Spleen (tissue), 11 donors: ENCODE results near the gene VPREB3. TPM values are rescaled to one million over a fixed set of nuclear protein-coding genes. Genes with fewer than 3 reads are reported as not detected.

Source experiments
- DNase-seq: peaks from one replicate; pipeline ENCODE4 v3.0.0-alpha.2; 2020
- H3K27ac ChIP-seq, 8 donors: fragments of 200-600 bp; sonication (generic) in 7 of 8; 1 replicate in 4 of 8; 2 replicates in 4 of 8; pipeline versions ENCODE4 v1.5.0 to v1.8.0; 2016 to 2021; ENCODE audit warnings: inconsistent platforms in 4 of 8, mild to moderate bottlenecking in 4 of 8, moderate library complexity in 1 of 8
- H3K27me3 ChIP-seq, 7 donors: fragments of 200-600 bp; sonication (generic) in 6 of 7; replicated peaks in 1 of 7; 1 replicate in 4 of 7; 2 replicates in 3 of 7; pipeline versions ENCODE4 v1.5.0 to v1.8.0; 2016 to 2021; ENCODE audit warnings: inconsistent platforms in 3 of 7, mild to moderate bottlenecking in 1 of 7
- H3K36me3 ChIP-seq, 6 donors: fragments of 200-600 bp; sonication (generic) in 5 of 6; 1 replicate in 4 of 6; 2 replicates in 2 of 6; pipeline versions ENCODE4 v1.5.0 to v1.8.0; 2016 to 2021; ENCODE audit warnings: inconsistent platforms in 2 of 6
- H3K4me1 ChIP-seq, 6 donors: fragments of 200-600 bp; sonication (generic) in 5 of 6; 1 replicate in 3 of 6; 2 replicates in 3 of 6; pipeline versions ENCODE4 v1.5.0 to v1.8.0; 2016 to 2021; ENCODE audit warnings: inconsistent platforms in 3 of 6
- H3K4me3 ChIP-seq, 8 donors: fragments of 200-600 bp; sonication (generic) in 7 of 8; 1 replicate in 4 of 8; 2 replicates in 4 of 8; pipeline versions ENCODE4 v1.5.0 to v1.8.0; 2016 to 2021; ENCODE audit warnings: inconsistent platforms in 4 of 8, mild to moderate bottlenecking in 4 of 8, moderate library complexity in 2 of 8
- H3K9me3 ChIP-seq, 8 donors: fragments of 200-600 bp; sonication (generic) in 7 of 8; 1 replicate in 4 of 8; 2 replicates in 4 of 8; pipeline versions ENCODE4 v1.5.0 to v1.8.0; 2016 to 2021; ENCODE audit warnings: inconsistent platforms in 4 of 8
- POLR2A ChIP-seq, 3 donors: fragments of 450-650 bp; IDR thresholded peaks; one replicate each; pipeline ENCODE4 v1.5.1; 2017; ENCODE audit warnings: antibody characterized with exemption in 3 of 3, mild to moderate bottlenecking in 1 of 3
- POLR2AphosphoS5 ChIP-seq, 3 donors: sonication (generic); formaldehyde crosslinking; IDR thresholded peaks; one replicate each; pipeline ENCODE4 v1.5.1; 2017; ENCODE audit warnings: antibody characterized with exemption in 3 of 3
- WGBS, 5 donors: extraction: QIAGEN DNeasy Blood & Tissue Kit in 3 of 5; methylation state at CpG; one replicate each; pipeline versions ENCODE4 v1.1.5 to v1.1.7; 2013 to 2018; 5-methylcytosine and 5-hydroxymethylcytosine counted together
- intact Hi-C: fragments of 100-400 bp; cut with DNase I; formaldehyde crosslinking; loops from one replicate; pipeline ENCODE4 v1.15.0; 2023; ENCODE audit warnings: low total_unique reads
- polyA plus RNA-seq, 3 donors: library from polyadenylated mRNA; stranded (reverse); fragments of 200-250 nt; gene quantifications; one replicate each; pipeline ENCODE4 v1.2.1, GENCODE V29; 2013
- total RNA-seq, 7 donors: library from RNA; depleted of rRNA in 3 of 7; stranded (reverse); fragments of >200 nt in 3 of 7; fragmentation: NEBNext Ultra II Directional in 4 of 7; extraction: Animal tissue kit (Norgen Biotek cat#: 25700) in 4 of 7; gene quantifications; one replicate each; pipeline versions ENCODE4 v1.1.0 to v1.2.1, GENCODE V29; 2016 to 2021
- TF ChIP-seq, protein P1 (sequence below), 11 experiments: fragments of 200-600 bp in 7 of 11; fragments of 450-650 bp in 4 of 11; sonication (generic) in 4 of 11; IDR thresholded peaks in 8 of 11; conservative IDR thresholded peaks in 3 of 11; 1 replicate in 7 of 11; 2 replicates in 4 of 11; pipeline versions ENCODE4 v1.4.0 to v1.8.0; 2016 to 2021; ENCODE audit warnings: antibody characterized with exemption in 11 of 11, inconsistent platforms in 4 of 11, mild to moderate bottlenecking in 1 of 11
- donor health status: healthy with polysubstance abuse.
- donor health status: DM: no; HTN: no; CAD: no; lungs with moderate emphysema.
- donor health status: DM: no; HTN: no; CAD: no.
- donor health status: Bipolar disorder and iron deficiency.
- donor health status: healthy.
- donor health status: DM: no; HTN: no; CAD: no.
- donor health status: DM: yes; HTN: yes; CAD: no.

The VPREB3 gene
- total and polyA plus RNA-seq, 10 donors = 24.9 to 472 (median 57.9) TPM

DNA sequence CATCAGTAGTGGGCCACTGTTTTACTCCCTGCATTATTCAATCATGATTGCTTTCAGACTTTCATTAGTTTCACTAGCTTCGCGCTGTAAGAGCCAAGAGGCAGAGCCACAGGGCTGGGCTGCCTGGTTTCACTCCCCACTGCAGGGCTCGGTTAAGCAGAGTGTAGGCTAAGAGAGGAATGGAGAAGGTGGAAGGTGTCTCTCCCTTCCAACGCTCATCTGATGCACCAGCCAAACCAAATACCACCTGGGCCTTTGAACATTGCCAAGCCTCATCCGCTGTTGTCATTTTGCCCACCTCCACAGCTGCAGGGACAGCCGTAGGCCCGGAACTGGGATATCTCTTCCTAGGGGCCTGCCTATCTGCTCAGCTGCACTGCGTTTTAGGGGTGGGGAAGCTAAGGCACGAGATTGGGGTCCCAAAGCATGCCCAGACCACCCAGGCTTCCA lies 32.1 kb upstream of the VPREB3 start:
- TF ChIP-seq POLR2AphosphoS5 (IDR thresholded peaks at IDR 0.05) (no peak), POLR2A (IDR thresholded peaks at IDR 0.05) (no peak)
- TF ChIP-seq, protein P1, sequence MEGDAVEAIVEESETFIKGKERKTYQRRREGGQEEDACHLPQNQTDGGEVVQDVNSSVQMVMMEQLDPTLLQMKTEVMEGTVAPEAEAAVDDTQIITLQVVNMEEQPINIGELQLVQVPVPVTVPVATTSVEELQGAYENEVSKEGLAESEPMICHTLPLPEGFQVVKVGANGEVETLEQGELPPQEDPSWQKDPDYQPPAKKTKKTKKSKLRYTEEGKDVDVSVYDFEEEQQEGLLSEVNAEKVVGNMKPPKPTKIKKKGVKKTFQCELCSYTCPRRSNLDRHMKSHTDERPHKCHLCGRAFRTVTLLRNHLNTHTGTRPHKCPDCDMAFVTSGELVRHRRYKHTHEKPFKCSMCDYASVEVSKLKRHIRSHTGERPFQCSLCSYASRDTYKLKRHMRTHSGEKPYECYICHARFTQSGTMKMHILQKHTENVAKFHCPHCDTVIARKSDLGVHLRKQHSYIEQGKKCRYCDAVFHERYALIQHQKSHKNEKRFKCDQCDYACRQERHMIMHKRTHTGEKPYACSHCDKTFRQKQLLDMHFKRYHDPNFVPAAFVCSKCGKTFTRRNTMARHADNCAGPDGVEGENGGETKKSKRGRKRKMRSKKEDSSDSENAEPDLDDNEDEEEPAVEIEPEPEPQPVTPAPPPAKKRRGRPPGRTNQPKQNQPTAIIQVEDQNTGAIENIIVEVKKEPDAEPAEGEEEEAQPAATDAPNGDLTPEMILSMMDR (IDR thresholded peaks at IDR 0.05 in 8 of 11, conservative IDR thresholded peaks at IDR 0.05 in 3 of 11) = no peak
- Histone ChIP-seq H3K27ac (peak overlapping the region; percentile 96 to 100 (median 99)), H3K4me3 (peak overlapping the region in 6 of 8 donors; percentile 63 to 93 (median 76)), H3K36me3 (peaks cover 0 to 23% (median under 1%) of the 10 kb centered on the region in 6 donors), H3K9me3 (no peaks in the 10 kb centered on the region), H3K4me1 (peaks cover 16 to 75% (median 43%) of the 10 kb centered on the region in 6 donors), H3K27me3 (no peaks in the 10 kb centered on the region)
- DNase-seq = no peak
- intact Hi-C loops = loop anchor here (5.0 kb wide), 1 partner anchor 69 kb away; no protein-coding TSS in a partner anchor
- 55 to 73% (median 66%) methylated on average over 8 to 9 of the region's 9 CpGs for WGBS, 5 donors

DNA sequence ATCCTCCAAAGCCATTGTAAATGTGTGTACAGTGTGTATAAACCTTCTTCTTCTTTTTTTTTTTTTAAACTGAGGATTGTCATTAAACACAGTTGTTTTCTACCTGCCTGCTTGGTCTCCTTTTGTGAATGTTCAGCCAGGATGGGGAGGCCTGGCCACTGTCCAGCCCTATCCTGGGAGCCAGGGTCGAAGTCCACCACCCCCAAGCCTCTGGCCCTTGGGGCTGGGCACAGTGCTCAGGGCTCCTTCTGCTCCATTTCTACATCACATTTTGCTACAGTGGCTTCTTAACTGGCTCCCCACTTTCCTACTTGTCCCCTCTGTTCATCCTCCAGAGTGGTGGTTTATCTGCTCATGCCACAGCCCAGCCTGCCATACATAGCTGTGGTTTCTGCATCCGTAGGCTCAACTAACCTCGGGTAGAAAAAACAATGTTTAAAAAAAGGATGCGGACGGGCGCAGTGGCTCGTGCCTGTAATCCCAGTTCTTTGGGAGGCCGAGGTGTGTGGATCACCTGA lies 30.0 kb upstream of the VPREB3 start:
- peak overlapping the region in 1 of 8 donors; percentile 23 for H3K27ac ChIP-seq
- H3K4me3 ChIP-seq = no peak overlapping the region

DNA sequence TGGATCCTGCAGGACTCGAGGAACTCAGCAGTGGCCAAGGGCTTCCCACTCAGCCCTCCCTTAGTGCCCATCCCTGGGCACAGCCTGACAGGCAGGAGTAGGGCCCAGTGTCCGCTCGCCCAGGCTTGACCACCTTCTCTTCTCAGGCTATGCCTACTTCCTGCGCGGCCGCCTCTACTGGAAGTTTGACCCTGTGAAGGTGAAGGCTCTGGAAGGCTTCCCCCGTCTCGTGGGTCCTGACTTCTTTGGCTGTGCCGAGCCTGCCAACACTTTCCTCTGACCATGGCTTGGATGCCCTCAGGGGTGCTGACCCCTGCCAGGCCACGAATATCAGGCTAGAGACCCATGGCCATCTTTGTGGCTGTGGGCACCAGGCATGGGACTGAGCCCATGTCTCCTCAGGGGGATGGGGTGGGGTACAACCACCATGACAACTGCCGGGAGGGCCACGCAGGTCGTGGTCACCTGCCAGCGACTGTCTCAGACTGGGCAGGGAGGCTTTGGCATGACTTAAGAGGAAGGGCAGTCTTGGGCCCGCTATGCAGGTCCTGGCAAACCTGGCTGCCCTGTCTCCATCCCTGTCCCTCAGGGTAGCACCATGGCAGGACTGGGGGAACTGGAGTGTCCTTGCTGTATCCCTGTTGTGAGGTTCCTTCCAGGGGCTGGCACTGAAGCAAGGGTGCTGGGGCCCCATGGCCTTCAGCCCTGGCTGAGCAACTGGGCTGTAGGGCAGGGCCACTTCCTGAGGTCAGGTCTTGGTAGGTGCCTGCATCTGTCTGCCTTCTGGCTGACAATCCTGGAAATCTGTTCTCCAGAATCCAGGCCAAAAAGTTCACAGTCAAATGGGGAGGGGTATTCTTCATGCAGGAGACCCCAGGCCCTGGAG lies 29.3 kb upstream of the VPREB3 start:
- H3K27me3 ChIP-seq = no peaks in the 10 kb centered on the region
- H3K36me3 ChIP-seq = peaks cover 0 to under 1% (median 0%) of the 10 kb centered on the region in 6 donors
- TF ChIP-seq, protein P1 (IDR thresholded peaks at IDR 0.05 in 8 of 11, conservative IDR thresholded peaks at IDR 0.05 in 3 of 11) = no peak
- no peak for TF ChIP-seq POLR2AphosphoS5 (IDR thresholded peaks at IDR 0.05)
- no peak for TF ChIP-seq POLR2A (IDR thresholded peaks at IDR 0.05)
- intact Hi-C loops = no loop called here
- WGBS, 5 donors = 69 to 85% (median 78%) methylated on average over 10 to 15 of the region's 15 CpGs
- no peak for DNase-seq
- no peak overlapping the region for H3K4me3 ChIP-seq
- peak overlapping the region in 1 of 8 donors; percentile 23 for H3K27ac ChIP-seq
- H3K4me1 ChIP-seq = peaks cover 9 to 48% (median 20%) of the 10 kb centered on the region in 6 donors
- H3K9me3 ChIP-seq = no peaks in the 10 kb centered on the region

More for the DNA sequence above, 30.0 kb upstream of the VPREB3 start:
- Histone ChIP-seq H3K4me1 (peaks cover 14 to 55% (median 28%) of the 10 kb centered on the region in 6 donors), H3K9me3 (no peaks in the 10 kb centered on the region), H3K36me3 (peaks cover 0 to 6% (median 0%) of the 10 kb centered on the region in 6 donors), H3K27me3 (no peaks in the 10 kb centered on the region)
- TF ChIP-seq POLR2AphosphoS5 (IDR thresholded peaks at IDR 0.05) (no peak), POLR2A (IDR thresholded peaks at IDR 0.05) (no peak)
- TF ChIP-seq, protein P1 (IDR thresholded peaks at IDR 0.05 in 8 of 11, conservative IDR thresholded peaks at IDR 0.05 in 3 of 11) = no peak
- no peak for DNase-seq
- 35 to 51% (median 44%) methylated on average over 8 of the region's 8 CpGs for WGBS, 5 donors
- intact Hi-C loops = no loop called here

DNA sequence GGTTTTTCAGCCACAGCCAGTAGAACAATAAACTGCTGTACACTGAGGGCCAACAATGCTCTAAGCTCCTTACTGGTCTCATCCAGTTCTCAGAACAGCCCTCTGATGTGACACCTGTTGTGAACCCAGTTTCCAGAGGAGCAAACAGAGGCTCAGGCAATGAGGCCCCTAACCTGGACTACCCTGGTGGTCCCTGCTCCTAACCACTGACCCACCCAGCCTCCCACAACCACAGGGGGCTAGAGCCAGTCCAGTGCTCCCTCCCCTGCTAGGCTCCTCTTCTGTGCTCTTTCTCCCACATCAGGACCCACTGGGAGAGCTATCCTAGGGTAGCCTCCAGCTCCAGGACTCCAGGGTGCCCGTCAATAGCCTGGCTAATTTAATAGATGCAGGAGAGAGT lies 28.5 kb upstream of the VPREB3 start:
- Histone ChIP-seq H3K27me3 (no peaks in the 10 kb centered on the region), H3K36me3 (no peaks in the 10 kb centered on the region), H3K9me3 (no peaks in the 10 kb centered on the region), H3K27ac (no peak overlapping the region), H3K4me3 (no peak overlapping the region), H3K4me1 (peaks cover under 1 to 40% (median 12%) of the 10 kb centered on the region in 6 donors)
- WGBS, 5 donors = 82 to 100% (median 100%) methylated on average over 1 of the region's 1 CpG
- intact Hi-C loops = no loop called here
- no peak for DNase-seq
- TF ChIP-seq, protein P1 (IDR thresholded peaks at IDR 0.05 in 8 of 11, conservative IDR thresholded peaks at IDR 0.05 in 3 of 11) = no peak
- TF ChIP-seq POLR2AphosphoS5 (IDR thresholded peaks at IDR 0.05) = no peak
- no peak for TF ChIP-seq POLR2A (IDR thresholded peaks at IDR 0.05)
